Measurements from ENCODE around the gene CREB5. TPM values are rescaled to one million over a fixed set of nuclear protein-coding genes. Genes with fewer than 3 reads are reported as not detected.
A peak's percentile ranks its signal among the peaks of the same experiment; 100 is the strongest.

Gene CREB5
- polyA plus RNA-seq, 1 donor from 2014 or later = 3.7 TPM

GRCh38 chr7:28408105-28408959 is 4.0 kb upstream of the CREB5 start:
- H4K20me1 ChIP-seq (ENCODE audit: insufficient read depth) = no peaks in the 10 kb centered on the region
- H3K27ac ChIP-seq (ENCODE audit: low read length) = no peak overlapping the region
- peak overlapping the region; percentile 90 for H3K4me3 ChIP-seq (ENCODE audit: low read length)
- peak overlapping the region; percentile 49 for H3K9ac ChIP-seq (ENCODE audit: low read length)
- H2AFZ ChIP-seq (ENCODE audit: low read depth, low read length) = no peak overlapping the region
- H3K27me3 ChIP-seq (ENCODE audit: insufficient read depth, low read depth, low read length) = peaks cover 36% of the 10 kb centered on the region
- TF ChIP-seq POLR2AphosphoS5 (IDR thresholded peaks at IDR 0.05) (no peak), EZH2 (IDR thresholded peaks at IDR 0.05; ENCODE audit: borderline replicate concordance, insufficient read depth, low read length, poor library complexity, severe bottlenecking) (no peak), SMC3 (conservative IDR thresholded peaks at IDR 0.05; ENCODE audit: poor library complexity) (no peak), MXI1 (conservative IDR thresholded peaks at IDR 0.05; ENCODE audit: poor library complexity, severe bottlenecking) (no peak), EP300 (conservative IDR thresholded peaks at IDR 0.05; ENCODE audit: poor library complexity, severe bottlenecking) (no peak), TAF1 (IDR thresholded peaks at IDR 0.05; ENCODE audit: low read depth) (no peak), RAD21 (conservative IDR thresholded peaks at IDR 0.05) (no peak)
- TF ChIP-seq, protein P1, sequence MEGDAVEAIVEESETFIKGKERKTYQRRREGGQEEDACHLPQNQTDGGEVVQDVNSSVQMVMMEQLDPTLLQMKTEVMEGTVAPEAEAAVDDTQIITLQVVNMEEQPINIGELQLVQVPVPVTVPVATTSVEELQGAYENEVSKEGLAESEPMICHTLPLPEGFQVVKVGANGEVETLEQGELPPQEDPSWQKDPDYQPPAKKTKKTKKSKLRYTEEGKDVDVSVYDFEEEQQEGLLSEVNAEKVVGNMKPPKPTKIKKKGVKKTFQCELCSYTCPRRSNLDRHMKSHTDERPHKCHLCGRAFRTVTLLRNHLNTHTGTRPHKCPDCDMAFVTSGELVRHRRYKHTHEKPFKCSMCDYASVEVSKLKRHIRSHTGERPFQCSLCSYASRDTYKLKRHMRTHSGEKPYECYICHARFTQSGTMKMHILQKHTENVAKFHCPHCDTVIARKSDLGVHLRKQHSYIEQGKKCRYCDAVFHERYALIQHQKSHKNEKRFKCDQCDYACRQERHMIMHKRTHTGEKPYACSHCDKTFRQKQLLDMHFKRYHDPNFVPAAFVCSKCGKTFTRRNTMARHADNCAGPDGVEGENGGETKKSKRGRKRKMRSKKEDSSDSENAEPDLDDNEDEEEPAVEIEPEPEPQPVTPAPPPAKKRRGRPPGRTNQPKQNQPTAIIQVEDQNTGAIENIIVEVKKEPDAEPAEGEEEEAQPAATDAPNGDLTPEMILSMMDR (IDR thresholded peaks at IDR 0.05; ENCODE audit: poor library complexity, severe bottlenecking) = no peak
- TF ChIP-seq, protein P2, sequence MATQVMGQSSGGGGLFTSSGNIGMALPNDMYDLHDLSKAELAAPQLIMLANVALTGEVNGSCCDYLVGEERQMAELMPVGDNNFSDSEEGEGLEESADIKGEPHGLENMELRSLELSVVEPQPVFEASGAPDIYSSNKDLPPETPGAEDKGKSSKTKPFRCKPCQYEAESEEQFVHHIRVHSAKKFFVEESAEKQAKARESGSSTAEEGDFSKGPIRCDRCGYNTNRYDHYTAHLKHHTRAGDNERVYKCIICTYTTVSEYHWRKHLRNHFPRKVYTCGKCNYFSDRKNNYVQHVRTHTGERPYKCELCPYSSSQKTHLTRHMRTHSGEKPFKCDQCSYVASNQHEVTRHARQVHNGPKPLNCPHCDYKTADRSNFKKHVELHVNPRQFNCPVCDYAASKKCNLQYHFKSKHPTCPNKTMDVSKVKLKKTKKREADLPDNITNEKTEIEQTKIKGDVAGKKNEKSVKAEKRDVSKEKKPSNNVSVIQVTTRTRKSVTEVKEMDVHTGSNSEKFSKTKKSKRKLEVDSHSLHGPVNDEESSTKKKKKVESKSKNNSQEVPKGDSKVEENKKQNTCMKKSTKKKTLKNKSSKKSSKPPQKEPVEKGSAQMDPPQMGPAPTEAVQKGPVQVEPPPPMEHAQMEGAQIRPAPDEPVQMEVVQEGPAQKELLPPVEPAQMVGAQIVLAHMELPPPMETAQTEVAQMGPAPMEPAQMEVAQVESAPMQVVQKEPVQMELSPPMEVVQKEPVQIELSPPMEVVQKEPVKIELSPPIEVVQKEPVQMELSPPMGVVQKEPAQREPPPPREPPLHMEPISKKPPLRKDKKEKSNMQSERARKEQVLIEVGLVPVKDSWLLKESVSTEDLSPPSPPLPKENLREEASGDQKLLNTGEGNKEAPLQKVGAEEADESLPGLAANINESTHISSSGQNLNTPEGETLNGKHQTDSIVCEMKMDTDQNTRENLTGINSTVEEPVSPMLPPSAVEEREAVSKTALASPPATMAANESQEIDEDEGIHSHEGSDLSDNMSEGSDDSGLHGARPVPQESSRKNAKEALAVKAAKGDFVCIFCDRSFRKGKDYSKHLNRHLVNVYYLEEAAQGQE (IDR thresholded peaks at IDR 0.05; ENCODE audit: borderline replicate concordance) = no peak
- H3K9me2 ChIP-seq (ENCODE audit: insufficient read depth, low read length) = no peaks in the 10 kb centered on the region
- H3K9me3 ChIP-seq (ENCODE audit: low read length) = no peaks in the 10 kb centered on the region
- H3K79me2 ChIP-seq (replicated peaks; ENCODE audit: insufficient read depth, low read length) = peaks cover 4% of the 10 kb centered on the region
- H3F3A ChIP-seq (ENCODE audit: insufficient read depth, low read length, poor library complexity, severe bottlenecking) = peaks cover 7% of the 10 kb centered on the region
- no peak overlapping the region for H3K4me2 ChIP-seq (ENCODE audit: low read length)
- H3K36me3 ChIP-seq (ENCODE audit: insufficient read depth, low read length) = no peaks in the 10 kb centered on the region

- peak overlapping the region; percentile 65 for H3K9ac ChIP-seq (ENCODE audit: low read length)
- peak overlapping the region; percentile 90 for H3K4me3 ChIP-seq (ENCODE audit: low read length)
- H3F3A ChIP-seq (ENCODE audit: insufficient read depth, low read length, poor library complexity, severe bottlenecking) = peaks cover 5% of the 10 kb centered on the region
- no peaks in the 10 kb centered on the region for H3K36me3 ChIP-seq (ENCODE audit: insufficient read depth, low read length)
- no peak overlapping the region for H3K27ac ChIP-seq (ENCODE audit: low read length)
- H3K9me3 ChIP-seq (ENCODE audit: low read length) = no peaks in the 10 kb centered on the region
- TF ChIP-seq EZH2 (IDR thresholded peaks at IDR 0.05; ENCODE audit: borderline replicate concordance, insufficient read depth, low read length, poor library complexity, severe bottlenecking) (no peak), RAD21 (conservative IDR thresholded peaks at IDR 0.05) (peak; percentile 23), POLR2AphosphoS5 (IDR thresholded peaks at IDR 0.05) (peak; percentile 35)
- H3K79me2 ChIP-seq (replicated peaks; ENCODE audit: insufficient read depth, low read length) = peaks cover 11% of the 10 kb centered on the region
- H3K9me2 ChIP-seq (ENCODE audit: insufficient read depth, low read length) = no peaks in the 10 kb centered on the region
- H3K27me3 ChIP-seq (ENCODE audit: insufficient read depth, low read depth, low read length) = peaks cover 36% of the 10 kb centered on the region
- H3K4me2 ChIP-seq (ENCODE audit: low read length) = peak overlapping the region; percentile 100
- H4K20me1 ChIP-seq (ENCODE audit: insufficient read depth) = no peaks in the 10 kb centered on the region
- no peak overlapping the region for H2AFZ ChIP-seq (ENCODE audit: low read depth, low read length)
Measured at GRCh38 chr7:28408960-28409715, 3.2 kb upstream of the CREB5 start.
